H1 (cell line): ENCODE results near the gene CHST12. TPM values are rescaled to one million over a fixed set of nuclear protein-coding genes. Genes with fewer than 3 reads are reported as not detected.

ENCODE experiments used
- CTCF ChIA-PET: fragments of 300-600 bp; sonication (Branson Sonifier 250); formaldehyde crosslinking; loops from one replicate; lab custom pipeline; 2021; ENCODE audit not compliant: partially characterized antibody; lab: Charles Lee
- POLR2A ChIA-PET: fragments of 300-600 bp; sonication (Branson Sonifier 250); formaldehyde crosslinking; loops from one replicate; lab custom pipeline; 2021; ENCODE audit warnings: inconsistent platforms; ENCODE audit not compliant: partially characterized antibody; lab: Charles Lee
- DNase-seq, 2 experiments: peaks; one replicate each; pipeline versions ENCODE4 v3.0.0 to v3.0.0-alpha.2; 2010 to 2022; ENCODE audit warnings: low spot score in 2 of 2, low read depth in 1 of 2, mixed read lengths in 1 of 2
- FAIRE-seq: peaks from 2 replicates; lab custom pipeline; 2011; peaks lifted over from hg19 to GRCh38; lab: Jason Lieb, UNC
- H2AFZ ChIP-seq: 2 replicates; pipeline ENCODE4 v1.8.1; 2012; ENCODE audit warnings: low read length, inconsistent platforms
- H2AK5ac ChIP-seq: 2 replicates; pipeline ENCODE4 v1.6.1; 2013; ENCODE audit warnings: low read depth, low read length
- H2BK120ac ChIP-seq: replicated peaks from 2 replicates; pipeline ENCODE3; 2013; ENCODE audit warnings: low read depth, low read length, inconsistent platforms
- H2BK12ac ChIP-seq: 2 replicates; pipeline ENCODE4 v1.6.1; 2013; ENCODE audit warnings: low read depth, low read length
- H2BK15ac ChIP-seq: 2 replicates; pipeline ENCODE4 v1.6.1; 2013; ENCODE audit warnings: low read length
- H2BK20ac ChIP-seq: 2 replicates; pipeline ENCODE4 v1.6.1; 2013; ENCODE audit warnings: low read length
- H2BK5ac ChIP-seq: 2 replicates; pipeline ENCODE4 v1.6.1; 2013; ENCODE audit warnings: low read depth, low read length
- H3K14ac ChIP-seq: 2 replicates; pipeline ENCODE4 v1.6.1; 2013; ENCODE audit warnings: inconsistent platforms; ENCODE audit not compliant: insufficient read length
- H3K18ac ChIP-seq: 2 replicates; pipeline ENCODE4 v1.6.1; 2013; ENCODE audit warnings: low read length; ENCODE audit errors: extremely low read depth
- H3K23ac ChIP-seq: 2 replicates; pipeline ENCODE4 v1.6.1; 2013; ENCODE audit warnings: inconsistent platforms; ENCODE audit not compliant: insufficient read length
- H3K23me2 ChIP-seq: 2 replicates; pipeline ENCODE4 v1.6.1; 2013; ENCODE audit warnings: low read depth, low read length
- H3K27ac ChIP-seq: 2 replicates; pipeline ENCODE4 v1.6.1; 2011; ENCODE audit warnings: low read depth, low read length, inconsistent platforms
- H3K27me3 ChIP-seq, 4 experiments: replicated peaks in 1 of 4; 1 replicate in 1 of 4; 2 replicates in 3 of 4; pipeline versions ENCODE4 v1.6.1 to v1.8.1; 2011 to 2013; ENCODE audit warnings: low read length in 3 of 4, mild to moderate bottlenecking in 3 of 4, inconsistent platforms in 2 of 4, mixed read lengths in 2 of 4, moderate library complexity in 1 of 4; ENCODE audit not compliant: control insufficient read depth in 3 of 4, insufficient read depth in 3 of 4; ENCODE audit errors: extremely low read depth in 1 of 4
- H3K36me3 ChIP-seq, 4 experiments: 2 replicates each; pipeline versions ENCODE4 v1.6.1 to v1.8.1; 2011 to 2013; ENCODE audit warnings: mild to moderate bottlenecking in 4 of 4, low read length in 3 of 4, moderate library complexity in 2 of 4, control low read depth in 1 of 4, inconsistent platforms in 1 of 4; ENCODE audit not compliant: insufficient read depth in 4 of 4, control insufficient read depth in 2 of 4
- H3K4ac ChIP-seq: replicated peaks from 2 replicates; pipeline ENCODE3; 2013; ENCODE audit warnings: low read length, low read depth, mixed read lengths, inconsistent platforms; ENCODE audit not compliant: insufficient read length
- H3K4me1 ChIP-seq, 4 experiments: replicated peaks in 1 of 4; 1 replicate in 1 of 4; 2 replicates in 3 of 4; pipeline versions ENCODE4 v1.6.1 to v1.8.1; 2011 to 2013; ENCODE audit warnings: low read length in 3 of 4, inconsistent platforms in 2 of 4, mixed read lengths in 1 of 4; ENCODE audit not compliant: insufficient read depth in 4 of 4, control insufficient read depth in 3 of 4
- H3K4me2 ChIP-seq, 2 experiments: 2 replicates each; pipeline versions ENCODE4 v1.6.1 to v1.8.1; 2011 to 2013; ENCODE audit warnings: low read depth in 2 of 2, low read length in 2 of 2, control low read depth in 1 of 2, inconsistent platforms in 1 of 2, mild to moderate bottlenecking in 1 of 2; ENCODE audit not compliant: insufficient read depth in 1 of 2
- H3K4me3 ChIP-seq, 4 experiments: fragments of 200-600, 300-600 bp in 1 of 4; sonication (generic), shearing (Covaris generic), sonication (Bioruptor Twin) in 1 of 4; 2 replicates each; pipeline versions ENCODE4 v1.5.1 to v1.8.1; 2011 to 2016; ENCODE audit warnings: low read length in 4 of 4, low read depth in 3 of 4, control low read depth in 2 of 4, inconsistent platforms in 2 of 4, mild to moderate bottlenecking in 2 of 4, mixed read lengths in 1 of 4, moderate library complexity in 1 of 4; ENCODE audit not compliant: insufficient read depth in 2 of 4; ENCODE audit errors: extremely low read depth in 1 of 4
- H3K56ac ChIP-seq: replicated peaks from 2 replicates; pipeline ENCODE3; 2013; ENCODE audit warnings: low read depth, mild to moderate bottlenecking, mixed read lengths, low read length, inconsistent platforms; ENCODE audit not compliant: insufficient read length
- H3K79me1 ChIP-seq: 2 replicates; pipeline ENCODE4 v1.6.1; 2013; ENCODE audit warnings: low read depth, low read length, control low read depth
- H3K79me2 ChIP-seq, 2 experiments: 2 replicates each; pipeline versions ENCODE4 v1.6.1 to v1.8.1; 2012 to 2013; ENCODE audit warnings: low read length in 2 of 2, mild to moderate bottlenecking in 2 of 2, inconsistent platforms in 1 of 2; ENCODE audit not compliant: insufficient read depth in 2 of 2, control insufficient read depth in 1 of 2
- H3K9ac ChIP-seq, 4 experiments: replicated peaks in 1 of 4; 1 replicate in 1 of 4; 2 replicates in 3 of 4; pipeline versions ENCODE4 v1.6.1 to v1.8.1; 2011 to 2013; ENCODE audit warnings: low read depth in 3 of 4, low read length in 3 of 4, control low read depth in 2 of 4, mild to moderate bottlenecking in 2 of 4, moderate library complexity in 2 of 4, inconsistent platforms in 1 of 4; ENCODE audit errors: extremely low read depth in 1 of 4
- H3K9me3 ChIP-seq, 2 experiments: 2 replicates each; pipeline versions ENCODE4 v1.6.1 to v1.8.1; 2012 to 2013; ENCODE audit warnings: mild to moderate bottlenecking in 2 of 2, moderate library complexity in 2 of 2, control low read depth in 1 of 2, inconsistent platforms in 1 of 2, low read depth in 1 of 2, low read length in 1 of 2, mixed read lengths in 1 of 2; ENCODE audit not compliant: insufficient read depth in 2 of 2
- H4K20me1 ChIP-seq, 2 experiments: replicated peaks in 1 of 2; 2 replicates each; pipeline versions ENCODE3 to v1.8.1; 2011 to 2013; ENCODE audit warnings: inconsistent platforms in 2 of 2, low read length in 2 of 2, mild to moderate bottlenecking in 1 of 2; ENCODE audit not compliant: insufficient read depth in 2 of 2, control insufficient read depth in 1 of 2
- H4K5ac ChIP-seq: 2 replicates; pipeline ENCODE4 v1.6.1; 2013; ENCODE audit warnings: low read length, low read depth, mixed read lengths, inconsistent platforms; ENCODE audit not compliant: insufficient read length
- H4K8ac ChIP-seq: 2 replicates; pipeline ENCODE4 v1.8.0; 2013; ENCODE audit warnings: mild to moderate bottlenecking, moderate library complexity, low read length, inconsistent platforms; ENCODE audit not compliant: insufficient read depth; ENCODE audit errors: extremely low read depth
- H4K91ac ChIP-seq: replicated peaks from 2 replicates; pipeline ENCODE3; 2013; ENCODE audit warnings: low read length, mixed read lengths, inconsistent platforms; ENCODE audit not compliant: insufficient read length
- BACH1 ChIP-seq: IDR thresholded peaks from 2 replicates; pipeline ENCODE4 v1.6.1; 2012; ENCODE audit warnings: low read length, improper control_type of control experiment
- CEBPB ChIP-seq: IDR thresholded peaks from 2 replicates; pipeline ENCODE4 v1.6.1; 2012; ENCODE audit warnings: low read depth, low read length
- CREB1 ChIP-seq: IDR thresholded peaks from 2 replicates; pipeline ENCODE4 v1.6.1; 2012; ENCODE audit warnings: inconsistent platforms
- CTBP2 ChIP-seq: IDR thresholded peaks from 2 replicates; pipeline ENCODE4 v1.7.0; 2011; ENCODE audit warnings: borderline replicate concordance, mild to moderate bottlenecking, moderate library complexity, mixed read lengths, low read length; ENCODE audit not compliant: insufficient read depth, insufficient read length
- FOSL1 ChIP-seq: IDR thresholded peaks from 2 replicates; pipeline ENCODE4 v1.6.1; 2011; ENCODE audit warnings: mild to moderate bottlenecking, low read depth, low read length, moderate library complexity; ENCODE audit not compliant: insufficient read depth
- HDAC2 ChIP-seq, 2 experiments: fragments of 300-600 bp in 1 of 2; sonication (generic) in 1 of 2; IDR thresholded peaks; 2 replicates each; pipeline ENCODE4 v1.6.1; 2011 to 2012; ENCODE audit warnings: low read depth in 2 of 2, low read length in 2 of 2, mild to moderate bottlenecking in 2 of 2, moderate library complexity in 2 of 2, borderline replicate concordance in 1 of 2, inconsistent platforms in 1 of 2
- JUN ChIP-seq: IDR thresholded peaks from 2 replicates; pipeline ENCODE4 v1.6.1; 2011; ENCODE audit warnings: low read depth, mild to moderate bottlenecking, improper control_type of control experiment, low read length
- POLR2AphosphoS5 ChIP-seq: IDR thresholded peaks from 2 replicates; pipeline ENCODE4 v1.6.1; 2011; ENCODE audit warnings: low read depth, low read length
- RNF2 ChIP-seq: fragments of 200-900, 300-1000 bp; sonication (generic); IDR thresholded peaks from 2 replicates; pipeline ENCODE4 v1.7.1; 2016; ENCODE audit warnings: borderline replicate concordance, low read depth, mild to moderate bottlenecking, antibody characterized with exemption, low read length; ENCODE audit not compliant: poor library complexity, severe bottlenecking; ENCODE audit errors: missing control alignments
- RXRA ChIP-seq: IDR thresholded peaks from 2 replicates; pipeline ENCODE4 v1.6.1; 2011; ENCODE audit warnings: low read depth, mild to moderate bottlenecking, low read length, moderate library complexity; ENCODE audit not compliant: insufficient read depth
- SIX5 ChIP-seq: IDR thresholded peaks from 2 replicates; pipeline ENCODE4 v1.6.1; 2011; ENCODE audit warnings: mild to moderate bottlenecking, low read depth, low read length
- SUZ12 ChIP-seq: fragments of 200-600 bp; sonication (generic); IDR thresholded peaks from 2 replicates; pipeline ENCODE4 v1.6.1; 2012; ENCODE audit warnings: mild to moderate bottlenecking, inconsistent platforms, low read length, moderate library complexity, mixed read lengths
- WGBS, 2 experiments: shearing (Covaris generic) in 1 of 2; methylation state at CpG; one replicate each; pipeline versions ENCODE4 v1.1.6 to v1.1.7; 2013 to 2015; ENCODE audit warnings: low lambda C conversion rate in 2 of 2, mixed read lengths in 2 of 2, inconsistent platforms in 1 of 2, low coverage in 1 of 2, missing lambda C conversion rate in 1 of 2; ENCODE audit not compliant: insufficient replicate concordance in 2 of 2, insufficient coverage in 1 of 2, insufficient read length in 1 of 2; ENCODE audit errors: extremely low coverage in 1 of 2, missing lambda C conversion rate in 1 of 2; 5-methylcytosine and 5-hydroxymethylcytosine counted together
- polyA plus RNA-seq, 7 experiments: library from polyadenylated mRNA; depleted of rRNA in 3 of 7; stranded (reverse) in 5 of 7; unstranded in 2 of 7; fragments of >200 nt in 5 of 7; fragments of 200-250 nt in 2 of 7; gene quantifications; 1 replicate in 5 of 7; 2 replicates in 1 of 7; 4 replicates in 1 of 7; pipeline versions ENCODE4 v1.2.1 to v1.2.3, GENCODE V29; 2011 to 2013; ENCODE audit warnings: missing spikeins in 2 of 7, mixed read lengths in 2 of 7
- total RNA-seq: library from RNA; stranded (reverse); fragmentation: NEBNext Ultra II Directional; extraction: Animal tissue kit (Norgen Biotek cat#: 25700); gene quantifications from 2 replicates; pipeline ENCODE4 v1.2.1, GENCODE V29; 2021

The CHST12 gene
- total and polyA plus RNA-seq, 2 of the 8 experiments (the other 6 are each of a cell fraction or from before 2014, with no cell fraction given): 13.4 to 24.1 TPM

GRCh38 chr7:2388637-2388954, 14.8 kb upstream of the CHST12 start:
- H3K79me2 ChIP-seq: no peaks in the 10 kb centered on the region
- H3K23me2 ChIP-seq: no peaks in the 10 kb centered on the region
- no peaks in the 10 kb centered on the region for H4K20me1 ChIP-seq
- H3K36me3 ChIP-seq: no peaks in the 10 kb centered on the region
- H3K9ac ChIP-seq: no peak overlapping the region
- ChIA-PET CTCF (no interaction called here), POLR2A (no interaction called here)
- H3K18ac ChIP-seq: no peak overlapping the region
- H4K91ac ChIP-seq: no peak overlapping the region
- TF ChIP-seq CTBP2 (no peak), JUN (no peak), CEBPB (no peak), FOSL1 (no peak), RNF2 (no peak), HDAC2 (IDR thresholded peaks at IDR 0.05; ENCODE audit: borderline replicate concordance in 1 of 2, low read depth in 2 of 2, low read length in 2 of 2) (no peak), RXRA (no peak), BACH1 (no peak), CREB1 (no peak), SIX5 (no peak), SUZ12 (no peak), POLR2AphosphoS5 (no peak)
- H2AK5ac ChIP-seq: no peak overlapping the region
- peaks cover 0 to 5% (median 0%) of the 10 kb centered on the region in 4 experiments; a peak in 2 of 7 replicates for H3K4me1 ChIP-seq
- no peak overlapping the region for H3K23ac ChIP-seq
- H3K4me2 ChIP-seq: no peak overlapping the region
- no peak overlapping the region for H3K27ac ChIP-seq
- no peaks in the 10 kb centered on the region for H3K9me3 ChIP-seq
- no peak overlapping the region for H3K14ac ChIP-seq
- H2BK120ac ChIP-seq: no peak overlapping the region
- H3K79me1 ChIP-seq: no peaks in the 10 kb centered on the region
- no peak overlapping the region for H2BK5ac ChIP-seq
- H4K5ac ChIP-seq: no peak overlapping the region
- FAIRE-seq: no peak
- peak overlapping the region; percentile 25; the same call in 1 of the 2 replicates for H4K8ac ChIP-seq
- H2BK12ac ChIP-seq: no peak overlapping the region
- DNase-seq: no peak
- H3K27me3 ChIP-seq: no peaks in the 10 kb centered on the region
- no peak overlapping the region for H3K56ac ChIP-seq
- WGBS, 2 experiments: 79% methylated on average over 5 of the region's 5 CpGs; no CpG with 5 or more reads in 1 of the 2 experiments
- H3K4me3 ChIP-seq: no peak overlapping the region
- no peak overlapping the region for H2AFZ ChIP-seq
- H3K4ac ChIP-seq: no peak overlapping the region
- H2BK20ac ChIP-seq: no peak overlapping the region
- no peak overlapping the region for H2BK15ac ChIP-seq
